Testis (tissue), 3 donors: ENCODE measurements around the gene MRPL38. TPM values are rescaled to one million over a fixed set of nuclear protein-coding genes. Genes with fewer than 3 reads are reported as not detected.

Source experiments
- DNase-seq: peaks from one replicate; pipeline ENCODE4 v3.0.0-alpha.2; 2019
- H3K27ac ChIP-seq, 2 donors: fragments of 200-600 bp; sonication (generic); one replicate each; pipeline ENCODE4 v1.5.1; 2019
- H3K27me3 ChIP-seq: fragments of 200-600 bp; sonication (generic); one replicate; pipeline ENCODE4 v1.5.1; 2019
- H3K36me3 ChIP-seq: fragments of 200-600 bp; sonication (generic); one replicate; pipeline ENCODE4 v1.5.1; 2017; ENCODE audit warnings: low read depth; ENCODE audit errors: missing control alignments
- H3K4me1 ChIP-seq: fragments of 200-600 bp; sonication (generic); one replicate; pipeline ENCODE4 v1.5.1; 2019
- H3K4me3 ChIP-seq, 2 donors: fragments of 200-600 bp; sonication (generic); one replicate each; pipeline ENCODE4 v1.5.1; 2017 to 2019
- H3K9me3 ChIP-seq: fragments of 200-600 bp; sonication (generic); one replicate; pipeline ENCODE4 v1.5.1; 2017
- POLR2A ChIP-seq: fragments of 450-650 bp; IDR thresholded peaks from one replicate; pipeline ENCODE4 v1.6.1; 2017; ENCODE audit warnings: antibody characterized with exemption, mild to moderate bottlenecking, moderate library complexity
- WGBS, 2 donors: methylation state at CpG; one replicate each; pipeline ENCODE4 v1.1.5; 2018; 5-methylcytosine and 5-hydroxymethylcytosine counted together
- intact Hi-C: fragments of 100-400 bp; cut with DNase I; formaldehyde crosslinking; loops from one replicate; pipeline ENCODE4 v1.15.1; 2023; ENCODE audit warnings: low total_unique reads
- polyA plus RNA-seq: library from polyadenylated mRNA; stranded (reverse); fragments of 350-450 nt; fragmentation: Illumina TruSeq; extraction: RNeasy Lipid Tissue Mini Kit (QIAGEN cat#74804); gene quantifications from one replicate; pipeline ENCODE4 v1.2.3, GENCODE V29; 2014; ENCODE audit warnings: low read depth, low replicate concordance; ENCODE audit not compliant: insufficient read depth
- total RNA-seq, 2 donors: library from RNA; depleted of rRNA; stranded (reverse); fragments of >200 nt; gene quantifications; one replicate each; pipeline ENCODE4 v1.2.3, GENCODE V29; 2016
- TF ChIP-seq, protein P1 (sequence below), 3 experiments: fragments of 450-650 bp in 2 of 3; fragments of 200-600 bp in 1 of 3; sonication (generic) in 1 of 3; IDR thresholded peaks; one replicate each; pipeline ENCODE4 v1.5.1; 2016 to 2019; ENCODE audit warnings: antibody characterized with exemption in 3 of 3, mild to moderate bottlenecking in 2 of 3, moderate library complexity in 1 of 3

The MRPL38 gene
- total and polyA plus RNA-seq, 3 donors from 2014 or later: 88.2 to 101 (median 88.7) TPM

DNA sequence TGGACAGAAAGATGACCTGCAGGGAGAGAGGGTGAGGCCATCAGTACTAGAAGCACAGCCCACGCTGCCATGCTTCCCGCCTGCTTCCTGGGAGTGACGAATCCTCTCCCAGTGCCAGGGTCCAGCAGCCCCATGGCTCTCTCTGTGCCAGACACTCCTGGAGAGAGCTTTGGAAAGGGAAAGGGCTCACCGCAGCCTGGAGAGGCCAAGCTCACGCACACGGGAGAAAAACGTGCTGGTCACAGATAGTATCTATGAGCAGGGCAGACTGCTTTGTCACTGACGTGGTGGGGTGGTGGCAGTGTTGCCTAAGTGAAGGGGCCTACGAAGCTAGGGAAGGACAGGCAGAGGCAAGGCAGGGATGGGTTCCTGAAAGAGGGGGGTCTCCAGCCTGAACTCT is 55.0 kb downstream of the MRPL38 start:
- H3K27ac ChIP-seq: peak overlapping the region; percentile 67 to 79
- no peaks in the 10 kb centered on the region for H3K36me3 ChIP-seq
- WGBS, 2 donors: 40 to 58% methylated on average over 5 to 9 of the region's 9 CpGs
- TF ChIP-seq, protein P1, sequence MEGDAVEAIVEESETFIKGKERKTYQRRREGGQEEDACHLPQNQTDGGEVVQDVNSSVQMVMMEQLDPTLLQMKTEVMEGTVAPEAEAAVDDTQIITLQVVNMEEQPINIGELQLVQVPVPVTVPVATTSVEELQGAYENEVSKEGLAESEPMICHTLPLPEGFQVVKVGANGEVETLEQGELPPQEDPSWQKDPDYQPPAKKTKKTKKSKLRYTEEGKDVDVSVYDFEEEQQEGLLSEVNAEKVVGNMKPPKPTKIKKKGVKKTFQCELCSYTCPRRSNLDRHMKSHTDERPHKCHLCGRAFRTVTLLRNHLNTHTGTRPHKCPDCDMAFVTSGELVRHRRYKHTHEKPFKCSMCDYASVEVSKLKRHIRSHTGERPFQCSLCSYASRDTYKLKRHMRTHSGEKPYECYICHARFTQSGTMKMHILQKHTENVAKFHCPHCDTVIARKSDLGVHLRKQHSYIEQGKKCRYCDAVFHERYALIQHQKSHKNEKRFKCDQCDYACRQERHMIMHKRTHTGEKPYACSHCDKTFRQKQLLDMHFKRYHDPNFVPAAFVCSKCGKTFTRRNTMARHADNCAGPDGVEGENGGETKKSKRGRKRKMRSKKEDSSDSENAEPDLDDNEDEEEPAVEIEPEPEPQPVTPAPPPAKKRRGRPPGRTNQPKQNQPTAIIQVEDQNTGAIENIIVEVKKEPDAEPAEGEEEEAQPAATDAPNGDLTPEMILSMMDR (IDR thresholded peaks at IDR 0.05): no peak
- no peak for TF ChIP-seq POLR2A
- intact Hi-C loops: loop anchor here (10.0 kb wide), 1 partner anchor 75 kb away; a partner anchor contains a TSS
- no peaks in the 10 kb centered on the region for H3K9me3 ChIP-seq
- H3K4me3 ChIP-seq: no peak overlapping the region
- no peak for DNase-seq
- peaks cover 54% of the 10 kb centered on the region for H3K4me1 ChIP-seq
- H3K27me3 ChIP-seq: no peaks in the 10 kb centered on the region

DNA sequence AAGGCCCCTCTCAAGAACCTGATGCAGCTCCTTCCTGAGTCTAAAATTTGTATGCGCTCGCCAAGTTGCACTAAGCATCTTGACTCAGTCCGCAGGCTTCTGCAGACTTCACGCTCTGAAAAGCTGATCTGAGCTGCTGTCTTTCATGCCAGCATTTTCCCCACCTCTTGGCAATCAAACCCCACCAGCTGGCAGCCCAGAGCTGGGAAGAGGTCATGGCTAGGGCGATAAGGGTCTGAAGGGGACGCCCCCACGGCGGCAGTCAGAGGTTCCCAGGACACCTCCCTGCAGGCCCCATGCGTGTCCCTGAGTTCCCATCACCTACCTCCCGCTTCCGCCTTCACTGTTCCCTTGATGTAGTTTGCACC is 55.4 kb downstream of the MRPL38 start:
- Histone ChIP-seq H3K36me3 (no peaks in the 10 kb centered on the region), H3K27me3 (no peaks in the 10 kb centered on the region), H3K9me3 (no peaks in the 10 kb centered on the region), H3K4me3 (no peak overlapping the region), H3K27ac (peak overlapping the region; percentile 67 to 79), H3K4me1 (peaks cover 54% of the 10 kb centered on the region)
- no peak for DNase-seq
- no peak for TF ChIP-seq POLR2A
- TF ChIP-seq, protein P1 (IDR thresholded peaks at IDR 0.05): no peak
- intact Hi-C loops: loop anchor here (10.0 kb wide), 1 partner anchor 74 kb away; a partner anchor contains a TSS
- WGBS, 2 donors: 31 to 64% methylated on average over 11 of the region's 11 CpGs

Other genes starting within 250 kb of the MRPL38 start
- 10 to 100 TPM; 81.4 to 99.6 TPM for gene RECQL5, start 237.7 kb downstream of the MRPL38 start, total RNA-seq
- 60.0 TPM for gene RECQL5, start 237.7 kb downstream of the MRPL38 start, polyA plus RNA-seq
- gene SAP30BP, start 237.5 kb downstream of the MRPL38 start, total RNA-seq: 10 to 100 TPM; 86.9 to 95.9 TPM
- gene SAP30BP, start 237.5 kb downstream of the MRPL38 start, polyA plus RNA-seq: 78.4 TPM
- 10 to 100 TPM in 1 of 2 donors, 1 to 10 TPM in 1; 7.6 to 11.6 TPM for gene ITGB4, start 183.4 kb downstream of the MRPL38 start, total RNA-seq
- gene ITGB4, start 183.4 kb downstream of the MRPL38 start, polyA plus RNA-seq: 16.4 TPM
- gene GALK1, start 139.7 kb downstream of the MRPL38 start, total RNA-seq: 10 to 100 TPM; 31.9 to 50.7 TPM
- 32.1 TPM for gene GALK1, start 139.7 kb downstream of the MRPL38 start, polyA plus RNA-seq
- 10 to 100 TPM; 57.2 to 76.0 TPM for gene UNK, start 120.1 kb downstream of the MRPL38 start, total RNA-seq
- gene UNK, start 120.1 kb downstream of the MRPL38 start, polyA plus RNA-seq: 66.7 TPM
- 10 to 100 TPM; 15.0 to 20.4 TPM for gene UNC13D, start 60.5 kb downstream of the MRPL38 start, total RNA-seq
- gene UNC13D, start 60.5 kb downstream of the MRPL38 start, polyA plus RNA-seq: 10.2 TPM
- gene WBP2, start 49.5 kb downstream of the MRPL38 start, total RNA-seq: 100 to 1,000 TPM in 1 of 2 donors, 10 to 100 TPM in 1; 96.1 to 127 TPM
- 217 TPM for gene WBP2, start 49.5 kb downstream of the MRPL38 start, polyA plus RNA-seq
- gene TRIM47, start 26.3 kb downstream of the MRPL38 start, total RNA-seq: 10 to 100 TPM; 43.5 to 48.6 TPM
- gene TRIM47, start 26.3 kb downstream of the MRPL38 start, polyA plus RNA-seq: 18.3 TPM
- gene TRIM65, start 7.9 kb downstream of the MRPL38 start, total RNA-seq: 10 to 100 TPM; 23.4 to 25.5 TPM
- gene TRIM65, start 7.9 kb downstream of the MRPL38 start, polyA plus RNA-seq: 8.6 TPM
- 100 to 1,000 TPM in 1 of 2 donors, 10 to 100 TPM in 1; 81.1 to 119 TPM for gene FBF1, start 36.2 kb upstream of the MRPL38 start, total RNA-seq
- 85.4 TPM for gene FBF1, start 36.2 kb upstream of the MRPL38 start, polyA plus RNA-seq
- gene ACOX1, start 74.3 kb upstream of the MRPL38 start, total RNA-seq: 10 to 100 TPM; 64.1 to 77.7 TPM
- 24.1 TPM for gene ACOX1, start 74.3 kb upstream of the MRPL38 start, polyA plus RNA-seq
- gene TEN1, start 74.4 kb upstream of the MRPL38 start, total RNA-seq: 10 to 100 TPM; 15.4 to 17.8 TPM
- 19.5 TPM for gene TEN1, start 74.4 kb upstream of the MRPL38 start, polyA plus RNA-seq
- 10 to 100 TPM; 16.9 to 17.1 TPM for gene CDK3, start 96.0 kb upstream of the MRPL38 start, total RNA-seq
- 15.0 TPM for gene CDK3, start 96.0 kb upstream of the MRPL38 start, polyA plus RNA-seq
- gene EVPL, start 122.4 kb upstream of the MRPL38 start, total RNA-seq: 1 to 10 TPM; 2.7 to 3.5 TPM
- 1.2 TPM for gene EVPL, start 122.4 kb upstream of the MRPL38 start, polyA plus RNA-seq
- 10 to 100 TPM; 49.2 to 53.4 TPM for gene SRP68, start 167.6 kb upstream of the MRPL38 start, total RNA-seq
- 79.6 TPM for gene SRP68, start 167.6 kb upstream of the MRPL38 start, polyA plus RNA-seq
- gene GALR2, start 169.9 kb upstream of the MRPL38 start, total RNA-seq: 1 to 10 TPM in 1 of 2 donors, under 1 TPM in 1; 0.31 to 1.6 TPM
- 0.47 TPM for gene GALR2, start 169.9 kb upstream of the MRPL38 start, polyA plus RNA-seq
- gene ZACN, start 174.3 kb upstream of the MRPL38 start, total RNA-seq: under 1 TPM in 1 of 2 donors, not detected in 1; 0.31 TPM
- gene ZACN, start 174.3 kb upstream of the MRPL38 start, polyA plus RNA-seq: 0.13 TPM
- gene EXOC7, start 198.9 kb upstream of the MRPL38 start, total RNA-seq: 100 to 1,000 TPM; 138 TPM
- 99.1 TPM for gene EXOC7, start 198.9 kb upstream of the MRPL38 start, polyA plus RNA-seq
- 10 to 100 TPM; 22.9 to 29.4 TPM for gene FOXJ1, start 236.4 kb upstream of the MRPL38 start, total RNA-seq
- gene FOXJ1, start 236.4 kb upstream of the MRPL38 start, polyA plus RNA-seq: 30.5 TPM